Type B pancreatic cell (in vitro differentiated cells): ENCODE results near the gene TIE1. TPM values are rescaled to one million over a fixed set of nuclear protein-coding genes. Genes with fewer than 3 reads are reported as not detected.

ENCODE experiments used
- DNase-seq: peaks from one replicate; pipeline ENCODE4 v3.0.0; 2021; ENCODE audit warnings: mixed read lengths; ENCODE audit not compliant: unreplicated experiment; ENCODE audit errors: extremely low spot score
- H3K27ac Mint-ChIP-seq: 2 replicates; pipeline ENCODE4 v1.8.0; 2021; ENCODE audit warnings: mild to moderate bottlenecking, mixed read lengths
- H3K27me3 Mint-ChIP-seq: 2 replicates; pipeline ENCODE4 v1.8.0; 2021; ENCODE audit warnings: mixed read lengths
- H3K36me3 Mint-ChIP-seq: 2 replicates; pipeline ENCODE4 v1.8.0; 2021; ENCODE audit warnings: mixed read lengths
- H3K4me1 Mint-ChIP-seq: one replicate; pipeline ENCODE4 v1.8.0; 2021; ENCODE audit warnings: mixed read lengths; ENCODE audit not compliant: unreplicated experiment
- H3K4me3 Mint-ChIP-seq: 2 replicates; pipeline ENCODE4 v1.8.0; 2021; ENCODE audit warnings: mild to moderate bottlenecking, mixed read lengths
- H3K9me3 Mint-ChIP-seq: 2 replicates; pipeline ENCODE4 v1.8.0; 2021; ENCODE audit warnings: mixed read lengths
- CTCF ChIP-seq: fragments of 200-600 bp; sonication (generic); conservative IDR thresholded peaks from 2 replicates; pipeline ENCODE4 v1.5.0; 2021; ENCODE audit warnings: antibody characterized with exemption, mild to moderate bottlenecking
- total RNA-seq: library from RNA; stranded (reverse); gene quantifications from 2 replicates; pipeline ENCODE4 v1.2.1, GENCODE V29; 2021; ENCODE audit warnings: low replicate concordance

TIE1 gene
- total RNA-seq, 1 donor from 2014 or later: 1.3 TPM

- H3K27ac Mint-ChIP-seq: no peak overlapping the region
- H3K4me1 Mint-ChIP-seq: no peaks in the 10 kb centered on the region
- H3K9me3 Mint-ChIP-seq: peaks cover 6% of the 10 kb centered on the region
- peaks cover 5% of the 10 kb centered on the region for H3K27me3 Mint-ChIP-seq
- H3K4me3 Mint-ChIP-seq: no peak overlapping the region
- TF ChIP-seq CTCF: no peak
- no peak for DNase-seq
- H3K36me3 Mint-ChIP-seq: no peaks in the 10 kb centered on the region
Observed at GRCh38 chr1:43329995-43330751, 29.4 kb downstream of the TIE1 start.

GRCh38 chr1:43331688-43332087 lies 30.9 kb downstream of the TIE1 start:
- peaks cover 5% of the 10 kb centered on the region for H3K27me3 Mint-ChIP-seq
- TF ChIP-seq CTCF: no peak
- H3K9me3 Mint-ChIP-seq: peaks cover 6% of the 10 kb centered on the region
- no peaks in the 10 kb centered on the region for H3K36me3 Mint-ChIP-seq
- H3K27ac Mint-ChIP-seq: no peak overlapping the region
- no peak for DNase-seq
- no peaks in the 10 kb centered on the region for H3K4me1 Mint-ChIP-seq
- H3K4me3 Mint-ChIP-seq: no peak overlapping the region

GRCh38 chr1:43334453-43335205 lies 33.8 kb downstream of the TIE1 start:
- Mint-ChIP-seq H3K27me3 (peaks cover 5% of the 10 kb centered on the region), H3K36me3 (no peaks in the 10 kb centered on the region), H3K9me3 (no peaks in the 10 kb centered on the region), H3K4me1 (no peaks in the 10 kb centered on the region), H3K4me3 (no peak overlapping the region), H3K27ac (no peak overlapping the region)
- no peak for TF ChIP-seq CTCF
- no peak for DNase-seq

GRCh38 chr1:43337588-43337987 lies 36.8 kb downstream of the TIE1 start, which contains the start of gene MPL:
Gene MPL (plus strand): TSS chr1:43337818. CDS start chr1:43337849, 31 bp downstream.
- Mint-ChIP-seq H3K9me3 (no peaks in the 10 kb centered on the region), H3K27me3 (peaks cover 10% of the 10 kb centered on the region), H3K36me3 (no peaks in the 10 kb centered on the region), H3K27ac (no peak within 1 kb of the TSS), H3K4me1 (no peaks in the 10 kb centered on the region), H3K4me3 (no peak within 1 kb of the TSS)
- no peak for TF ChIP-seq CTCF
- no peak for DNase-seq

GRCh38 chr1:43338001-43338400 lies 37.2 kb downstream of the TIE1 start:
- Mint-ChIP-seq H3K27me3 (peaks cover 10% of the 10 kb centered on the region), H3K36me3 (no peaks in the 10 kb centered on the region), H3K4me3 (no peak overlapping the region), H3K27ac (no peak overlapping the region), H3K9me3 (no peaks in the 10 kb centered on the region), H3K4me1 (no peaks in the 10 kb centered on the region)
- TF ChIP-seq CTCF: no peak
- DNase-seq: no peak
